ENCODE data around the gene TSPEAR. TPM values are rescaled to one million over a fixed set of nuclear protein-coding genes. Genes with fewer than 3 reads are reported as not detected.

Gene TSPEAR
- total and polyA plus RNA-seq, 7 donors, result not detected

DNA sequence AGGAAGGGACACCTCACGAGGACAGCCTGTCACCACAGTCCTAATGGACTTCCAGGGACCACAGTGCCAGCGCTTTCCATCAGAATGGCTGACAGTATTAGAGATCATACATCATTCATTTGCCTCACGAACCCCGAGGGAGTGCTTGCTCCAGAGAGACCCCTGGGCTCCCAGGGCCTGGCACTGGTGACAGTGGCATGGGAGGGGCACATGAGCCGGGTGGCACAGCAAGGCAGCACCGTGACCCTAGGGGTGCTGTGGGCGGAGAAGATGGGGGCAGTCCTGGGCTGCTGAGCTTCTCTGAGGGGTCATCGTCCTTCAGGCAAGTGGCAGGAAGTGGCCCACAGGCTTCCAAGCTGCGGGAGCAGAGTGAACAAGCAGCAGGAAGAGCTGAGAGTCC lies 16.4 kb upstream of the TSPEAR start:
- intact Hi-C loops (cut with DNase I), result no loop called here

DNA sequence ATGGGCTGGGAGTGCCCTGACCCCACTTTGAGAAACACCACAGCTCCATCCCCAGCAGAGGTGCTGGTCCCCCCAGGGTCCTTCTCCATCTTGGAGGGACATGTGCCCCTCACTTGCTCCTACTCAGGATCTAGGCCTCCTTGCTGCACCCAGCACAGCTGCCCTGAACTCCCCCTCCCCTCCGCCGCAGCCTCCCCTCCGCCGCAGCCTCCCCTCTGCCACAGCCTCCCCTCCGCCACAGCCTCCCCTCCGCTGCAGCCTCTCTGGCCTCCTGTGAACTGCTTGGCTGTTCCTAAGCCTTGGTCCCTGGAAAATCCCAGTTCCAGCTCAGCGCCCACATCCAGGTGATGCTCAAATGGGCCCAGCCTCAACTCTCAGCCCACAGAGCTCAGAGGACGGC lies 15.9 kb upstream of the TSPEAR start:
- no peaks in the 10 kb centered on the region for H3K36me3 ChIP-seq (ENCODE audit: insufficient read depth in 1 of 2, low read depth in 1 of 2)
- no peaks in the 10 kb centered on the region for H3K4me1 ChIP-seq
- TF ChIP-seq, protein P1, sequence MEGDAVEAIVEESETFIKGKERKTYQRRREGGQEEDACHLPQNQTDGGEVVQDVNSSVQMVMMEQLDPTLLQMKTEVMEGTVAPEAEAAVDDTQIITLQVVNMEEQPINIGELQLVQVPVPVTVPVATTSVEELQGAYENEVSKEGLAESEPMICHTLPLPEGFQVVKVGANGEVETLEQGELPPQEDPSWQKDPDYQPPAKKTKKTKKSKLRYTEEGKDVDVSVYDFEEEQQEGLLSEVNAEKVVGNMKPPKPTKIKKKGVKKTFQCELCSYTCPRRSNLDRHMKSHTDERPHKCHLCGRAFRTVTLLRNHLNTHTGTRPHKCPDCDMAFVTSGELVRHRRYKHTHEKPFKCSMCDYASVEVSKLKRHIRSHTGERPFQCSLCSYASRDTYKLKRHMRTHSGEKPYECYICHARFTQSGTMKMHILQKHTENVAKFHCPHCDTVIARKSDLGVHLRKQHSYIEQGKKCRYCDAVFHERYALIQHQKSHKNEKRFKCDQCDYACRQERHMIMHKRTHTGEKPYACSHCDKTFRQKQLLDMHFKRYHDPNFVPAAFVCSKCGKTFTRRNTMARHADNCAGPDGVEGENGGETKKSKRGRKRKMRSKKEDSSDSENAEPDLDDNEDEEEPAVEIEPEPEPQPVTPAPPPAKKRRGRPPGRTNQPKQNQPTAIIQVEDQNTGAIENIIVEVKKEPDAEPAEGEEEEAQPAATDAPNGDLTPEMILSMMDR (IDR thresholded peaks at IDR 0.05), result no peak
- H3K4me3 ChIP-seq, result no peak overlapping the region
- H3K27me3 ChIP-seq (ENCODE audit: insufficient read depth in 3 of 3, low read length in 2 of 3), result peaks cover 0 to 60% (median 10%) of the 10 kb centered on the region in 3 donors
- H3K9me3 ChIP-seq, result no peaks in the 10 kb centered on the region
- no peak for ATAC-seq
- intact Hi-C loops (cut with DNase I), result no loop called here
- H3K27ac ChIP-seq, result no peak overlapping the region
- 92 to 94% (median 93%) methylated on average over 8 of the region's 8 CpGs for WGBS, 3 donors
- DNase-seq, result no peak

More for the DNA sequence above, 16.4 kb upstream of the TSPEAR start:
- no peak for DNase-seq
- Histone ChIP-seq H3K36me3 (ENCODE audit: insufficient read depth in 1 of 2, low read depth in 1 of 2) (no peaks in the 10 kb centered on the region), H3K27me3 (ENCODE audit: insufficient read depth in 3 of 3, low read length in 2 of 3) (peaks cover 0 to 58% (median 7%) of the 10 kb centered on the region in 3 donors), H3K9me3 (no peaks in the 10 kb centered on the region), H3K4me3 (no peak overlapping the region), H3K27ac (no peak overlapping the region), H3K4me1 (no peaks in the 10 kb centered on the region)
- ATAC-seq, result no peak
- WGBS, 3 donors, result 69 to 75% (median 74%) methylated on average over 9 of the region's 9 CpGs
- TF ChIP-seq, protein P1 (IDR thresholded peaks at IDR 0.05), result no peak

- Histone ChIP-seq H3K27ac (no peak overlapping the region), H3K27me3 (ENCODE audit: insufficient read depth in 3 of 3, low read length in 2 of 3) (peaks cover 0 to 59% (median 10%) of the 10 kb centered on the region in 3 donors), H3K36me3 (ENCODE audit: insufficient read depth in 1 of 2, low read depth in 1 of 2) (no peaks in the 10 kb centered on the region), H3K4me3 (no peak overlapping the region), H3K4me1 (no peaks in the 10 kb centered on the region), H3K9me3 (no peaks in the 10 kb centered on the region)
- ATAC-seq (no peak), DNase-seq (no peak)
- intact Hi-C loops (cut with DNase I), result no loop called here
- TF ChIP-seq, protein P1 (IDR thresholded peaks at IDR 0.05), result no peak
- 50 to 56% (median 55%) methylated on average over 5 to 6 of the region's 6 CpGs for WGBS, 3 donors
These were observed 15.5 kb upstream of the TSPEAR start for GRCh38 chr21:44726826-44727225.

GRCh38 chr21:44724926-44725325 lies 13.6 kb upstream of the TSPEAR start:
- Histone ChIP-seq H3K4me1 (no peaks in the 10 kb centered on the region), H3K27me3 (ENCODE audit: insufficient read depth in 3 of 3, low read length in 2 of 3) (peaks cover 0 to 64% (median 10%) of the 10 kb centered on the region in 3 donors)
- intact Hi-C loops (cut with DNase I), result no loop called here

More at GRCh38 chr21:44724926-44725325, 13.6 kb upstream of the TSPEAR start:
- DNase-seq, result no peak
- Histone ChIP-seq H3K27ac (no peak overlapping the region), H3K4me3 (no peak overlapping the region), H3K9me3 (no peaks in the 10 kb centered on the region), H3K36me3 (ENCODE audit: insufficient read depth in 1 of 2, low read depth in 1 of 2) (no peaks in the 10 kb centered on the region)
- WGBS, 3 donors, result 80 to 86% (median 83%) methylated on average over 14 of the region's 14 CpGs
- ATAC-seq, result no peak
- TF ChIP-seq, protein P1 (IDR thresholded peaks at IDR 0.05), result no peak

All from psoas muscle (tissue), 8 donors.